Keratinocyte (primary cell): ENCODE measurements around the gene POLD1. TPM values are rescaled to one million over a fixed set of nuclear protein-coding genes. Genes with fewer than 3 reads are reported as not detected.

Experiments
- DNase-seq: peaks from one replicate; pipeline ENCODE4 v3.0.0-alpha.2; 2011; ENCODE audit warnings: low read depth, missing footprints, low spot score
- FAIRE-seq: peaks from 2 replicates; lab custom pipeline; 2011; peaks lifted over from hg19 to GRCh38; lab: Jason Lieb, UNC
- H2AFZ ChIP-seq: 2 replicates; pipeline ENCODE4 v1.6.0; 2012; ENCODE audit warnings: low read length, control low read depth, inconsistent platforms; ENCODE audit not compliant: control insufficient read depth
- H3K27ac ChIP-seq: 2 replicates; pipeline ENCODE4 v1.5.1; 2011; ENCODE audit warnings: low read length; ENCODE audit not compliant: control insufficient read depth, insufficient read depth
- H3K27me3 ChIP-seq: 3 replicates; pipeline ENCODE4 v1.6.0; 2011; ENCODE audit warnings: low read length; ENCODE audit not compliant: control insufficient read depth, insufficient read depth; ENCODE audit errors: extremely low read depth
- H3K36me3 ChIP-seq, 2 experiments: 2 replicates in 1 of 2; 3 replicates in 1 of 2; pipeline ENCODE4 v1.5.1; 2011; ENCODE audit warnings: low read length in 2 of 2, mild to moderate bottlenecking in 1 of 2; ENCODE audit not compliant: control insufficient read depth in 2 of 2, insufficient read depth in 2 of 2; ENCODE audit errors: extremely low read depth in 1 of 2
- H3K4me1 ChIP-seq: 3 replicates; pipeline ENCODE4 v1.5.1; 2011; ENCODE audit warnings: low read length; ENCODE audit not compliant: control insufficient read depth, insufficient read depth; ENCODE audit errors: extremely low read depth
- H3K4me2 ChIP-seq: 3 replicates; pipeline ENCODE4 v1.6.0; 2011; ENCODE audit warnings: low read depth, low read length; ENCODE audit not compliant: control insufficient read depth, insufficient read depth; ENCODE audit errors: extremely low read depth
- H3K4me3 ChIP-seq, 3 experiments: fragments of 200-600 bp in 1 of 3; sonication (generic) in 1 of 3; 2 replicates in 2 of 3; 3 replicates in 1 of 3; pipeline ENCODE4 v1.5.1; 2011 to 2016; ENCODE audit warnings: low read length in 3 of 3, mild to moderate bottlenecking in 3 of 3, control low read depth in 2 of 3, inconsistent platforms in 1 of 3, low read depth in 1 of 3, mixed read lengths in 1 of 3, mixed run types in 1 of 3, moderate library complexity in 1 of 3; ENCODE audit not compliant: control insufficient read depth in 2 of 3, insufficient read depth in 2 of 3; ENCODE audit errors: extremely low read depth in 1 of 3
- H3K79me2 ChIP-seq: 2 replicates; pipeline ENCODE4 v1.6.0; 2012; ENCODE audit warnings: low read length; ENCODE audit not compliant: control insufficient read depth, insufficient read depth
- H3K9ac ChIP-seq: 3 replicates; pipeline ENCODE4 v1.6.0; 2011; ENCODE audit warnings: low read length; ENCODE audit not compliant: control insufficient read depth, insufficient read depth; ENCODE audit errors: extremely low read depth
- H3K9me1 ChIP-seq: 3 replicates; pipeline ENCODE4 v1.6.0; 2011; ENCODE audit warnings: low read length; ENCODE audit not compliant: control insufficient read depth, insufficient read depth; ENCODE audit errors: extremely low read depth
- H3K9me3 ChIP-seq: 2 replicates; pipeline ENCODE4 v1.5.1; 2012; ENCODE audit warnings: low read depth, low read length; ENCODE audit not compliant: control insufficient read depth
- H4K20me1 ChIP-seq: 3 replicates; pipeline ENCODE4 v1.6.0; 2011; ENCODE audit warnings: low read length; ENCODE audit not compliant: control insufficient read depth, insufficient read depth; ENCODE audit errors: extremely low read depth
- EZH2 ChIP-seq: IDR thresholded peaks from one replicate; pipeline ENCODE4 v1.6.1; 2012; ENCODE audit warnings: inconsistent platforms, mild to moderate bottlenecking, low read length, moderate library complexity
- dilution Hi-C: fragments of 300-500 bp; cut with MboI; formaldehyde crosslinking; loops from one replicate; pipeline ENCODE4 v1.7.0; 2020; ENCODE audit warnings: low sequenced_read_pairs; ENCODE audit not compliant: extremely low pct_ligation_motif_present
- polyA plus RNA-seq, 5 experiments: library from polyadenylated mRNA; depleted of rRNA in 3 of 5; stranded (reverse) in 3 of 5; stranded (forward) in 1 of 5; unstranded in 1 of 5; fragments of >200 nt; gene quantifications; 1 replicate in 1 of 5; 2 replicates in 3 of 5; 3 replicates in 1 of 5; pipeline versions ENCODE4 v1.2.1 to v1.2.3, GENCODE V29; 2011 to 2012; ENCODE audit warnings: missing spikeins in 2 of 5, low read depth in 1 of 5, low replicate concordance in 1 of 5
- TF ChIP-seq, protein P1 (sequence below), 3 experiments: IDR thresholded peaks in 1 of 3; conservative IDR thresholded peaks in 1 of 3; optimal IDR thresholded peaks in 1 of 3; 2 replicates in 2 of 3; 3 replicates in 1 of 3; pipeline versions ENCODE3 to v1.5.1; 2011; ENCODE audit warnings: low read length in 3 of 3, mild to moderate bottlenecking in 3 of 3, moderate library complexity in 2 of 3, control low read depth in 1 of 3, inconsistent platforms in 1 of 3; ENCODE audit not compliant: insufficient read depth in 2 of 3; ENCODE audit errors: extremely low read depth in 1 of 3

The POLD1 gene
- polyA plus RNA-seq, 1 donor (not counting 4 experiments of a cell fraction or from before 2014, with no cell fraction given) = 8.7 TPM

DNA sequence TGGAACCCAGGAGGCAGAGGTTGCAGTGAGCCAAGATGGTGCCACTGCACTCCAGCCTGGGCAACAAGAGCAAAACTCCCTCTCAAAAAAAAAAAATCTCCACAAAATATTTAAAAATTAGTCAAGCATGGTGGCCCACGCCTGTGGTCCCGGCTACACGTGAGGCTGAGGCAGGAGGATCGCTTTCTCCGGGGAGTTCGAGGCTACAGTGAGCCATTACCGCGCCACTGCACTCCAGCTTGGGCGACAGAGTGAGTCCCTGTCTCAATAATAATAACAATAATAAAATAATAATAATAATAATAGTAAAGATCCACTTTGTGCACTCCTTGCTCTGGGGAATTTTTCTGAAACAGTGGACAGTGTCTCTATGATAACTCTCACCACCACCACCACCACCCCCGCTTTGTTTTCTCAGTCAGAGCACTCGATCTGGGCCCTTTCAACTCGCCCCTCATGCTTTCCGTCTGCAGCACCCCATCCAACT is 27.4 kb upstream of the POLD1 start:
- H3K4me2 ChIP-seq = peak overlapping the region; percentile 70
- no peak overlapping the region for H2AFZ ChIP-seq
- FAIRE-seq = no peak

DNA sequence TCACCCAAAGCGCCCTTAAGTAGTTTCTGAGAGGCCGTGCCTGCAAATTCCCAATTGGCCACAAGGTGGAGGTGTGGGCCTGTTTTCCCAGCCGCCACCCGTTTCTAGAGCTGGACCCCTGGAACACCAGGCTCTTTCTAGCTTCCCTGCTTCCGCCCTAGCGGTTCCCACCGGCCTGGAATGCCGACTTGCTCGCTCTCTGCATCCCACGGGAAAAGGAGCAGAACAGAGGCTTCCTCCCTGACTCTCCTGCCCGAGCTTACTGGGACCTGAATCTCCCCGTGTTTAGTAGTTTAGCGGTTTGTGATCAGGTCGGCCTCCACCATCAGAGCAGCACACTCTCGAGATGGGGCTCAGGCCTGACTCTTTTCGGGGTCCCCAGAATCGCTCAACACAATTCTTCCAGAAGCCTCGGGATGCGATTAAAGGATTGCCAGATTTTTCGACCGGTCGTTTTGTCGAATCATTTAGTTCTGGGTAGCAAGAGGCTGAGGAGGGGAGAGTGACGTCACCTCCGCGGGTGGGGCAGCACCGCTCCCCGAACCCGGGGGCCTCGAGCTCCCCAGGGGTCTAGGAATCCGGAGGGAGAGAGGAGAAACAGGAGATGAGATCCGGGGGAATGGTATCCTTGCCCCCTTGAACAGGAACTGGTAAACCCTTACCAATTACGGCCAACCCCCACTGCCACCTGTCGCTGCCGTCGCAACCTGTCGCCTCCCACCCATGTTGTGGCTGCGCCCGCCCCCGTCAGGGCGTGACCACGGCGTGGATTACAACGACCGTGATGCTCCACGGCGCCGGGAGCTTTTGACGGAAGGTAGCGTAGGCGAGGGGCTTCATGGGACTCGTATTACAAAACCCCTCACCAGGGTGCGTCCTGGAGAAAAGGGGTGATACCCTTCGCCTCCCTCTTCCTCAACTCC is 26.7 kb upstream of the POLD1 start:
- DNase-seq = no peak
- Histone ChIP-seq H2AFZ (peak overlapping the region; percentile 79), H4K20me1 (no peaks in the 10 kb centered on the region), H3K4me1 (peaks cover 3% of the 10 kb centered on the region), H3K79me2 (no peaks in the 10 kb centered on the region), H3K9ac (no peak overlapping the region), H3K27me3 (peaks cover 4% of the 10 kb centered on the region), H3K9me3 (no peaks in the 10 kb centered on the region), H3K4me3 (peak overlapping the region; percentile 16 to 51 (median 24)), H3K4me2 (peak overlapping the region; percentile 70), H3K36me3 (no peaks in the 10 kb centered on the region), H3K9me1 (no peaks in the 10 kb centered on the region), H3K27ac (no peak overlapping the region)
- dilution Hi-C loops = no loop called here
- FAIRE-seq = no peak
- TF ChIP-seq, protein P1, sequence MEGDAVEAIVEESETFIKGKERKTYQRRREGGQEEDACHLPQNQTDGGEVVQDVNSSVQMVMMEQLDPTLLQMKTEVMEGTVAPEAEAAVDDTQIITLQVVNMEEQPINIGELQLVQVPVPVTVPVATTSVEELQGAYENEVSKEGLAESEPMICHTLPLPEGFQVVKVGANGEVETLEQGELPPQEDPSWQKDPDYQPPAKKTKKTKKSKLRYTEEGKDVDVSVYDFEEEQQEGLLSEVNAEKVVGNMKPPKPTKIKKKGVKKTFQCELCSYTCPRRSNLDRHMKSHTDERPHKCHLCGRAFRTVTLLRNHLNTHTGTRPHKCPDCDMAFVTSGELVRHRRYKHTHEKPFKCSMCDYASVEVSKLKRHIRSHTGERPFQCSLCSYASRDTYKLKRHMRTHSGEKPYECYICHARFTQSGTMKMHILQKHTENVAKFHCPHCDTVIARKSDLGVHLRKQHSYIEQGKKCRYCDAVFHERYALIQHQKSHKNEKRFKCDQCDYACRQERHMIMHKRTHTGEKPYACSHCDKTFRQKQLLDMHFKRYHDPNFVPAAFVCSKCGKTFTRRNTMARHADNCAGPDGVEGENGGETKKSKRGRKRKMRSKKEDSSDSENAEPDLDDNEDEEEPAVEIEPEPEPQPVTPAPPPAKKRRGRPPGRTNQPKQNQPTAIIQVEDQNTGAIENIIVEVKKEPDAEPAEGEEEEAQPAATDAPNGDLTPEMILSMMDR (optimal IDR thresholded peaks at IDR 0.05 in 1 of 3, IDR thresholded peaks at IDR 0.05 in 1 of 3, conservative IDR thresholded peaks at IDR 0.05 in 1 of 3; ENCODE audit: extremely low read depth in 1 of 3, insufficient read depth in 2 of 3, low read length in 3 of 3) = peak; percentile 66 to 81 (median 77)
- no peak for TF ChIP-seq EZH2

More for the DNA sequence above, 27.4 kb upstream of the POLD1 start:
- TF ChIP-seq, protein P1 (optimal IDR thresholded peaks at IDR 0.05 in 1 of 3, IDR thresholded peaks at IDR 0.05 in 1 of 3, conservative IDR thresholded peaks at IDR 0.05 in 1 of 3; ENCODE audit: extremely low read depth in 1 of 3, insufficient read depth in 2 of 3, low read length in 3 of 3) = no peak
- no peak for TF ChIP-seq EZH2
- Histone ChIP-seq H3K9ac (no peak overlapping the region), H3K4me3 (no peak overlapping the region), H3K9me3 (no peaks in the 10 kb centered on the region), H3K4me1 (peaks cover 3% of the 10 kb centered on the region), H3K79me2 (no peaks in the 10 kb centered on the region), H3K27me3 (peaks cover 4% of the 10 kb centered on the region), H3K36me3 (no peaks in the 10 kb centered on the region), H3K9me1 (no peaks in the 10 kb centered on the region), H4K20me1 (no peaks in the 10 kb centered on the region), H3K27ac (no peak overlapping the region)
- dilution Hi-C loops = no loop called here
- DNase-seq = no peak
